ENCODE measurements around the gene MAP3K6.
A peak's percentile ranks its signal among the peaks of the same experiment; 100 is the strongest.

The MAP3K6 gene

GRCh38 chr1:27353629-27354028 is 13.1 kb downstream of the MAP3K6 start:
- DNase-seq, result no peak

GRCh38 chr1:27353166-27353565 is 13.6 kb downstream of the MAP3K6 start:
- DNase-seq, result no peak

- no peak for DNase-seq
Measured at GRCh38 chr1:27351541-27352107, 15.1 kb downstream of the MAP3K6 start.

- DNase-seq, result no peak
Measured at GRCh38 chr1:27350663-27351540, 15.9 kb downstream of the MAP3K6 start.

- no peak for DNase-seq
Measured at GRCh38 chr1:27349784-27350662, 16.7 kb downstream of the MAP3K6 start.

- DNase-seq, result peak; percentile 20
Measured at GRCh38 chr1:27348861-27349783, 17.6 kb downstream of the MAP3K6 start.

- DNase-seq, result no peak
Measured at GRCh38 chr1:27346991-27347624, 19.7 kb downstream of the MAP3K6 start.

- DNase-seq, result no peak
Measured at GRCh38 chr1:27346357-27346756, 20.4 kb downstream of the MAP3K6 start.

- no peak for DNase-seq
Measured at GRCh38 chr1:27345272-27345671, 21.5 kb downstream of the MAP3K6 start.

- no peak for DNase-seq
Measured at GRCh38 chr1:27343639-27344025, 23.1 kb downstream of the MAP3K6 start.

GRCh38 chr1:27342778-27343638 is 23.8 kb downstream of the MAP3K6 start:
- peak; percentile 48 for DNase-seq

- no peak for DNase-seq
Measured at GRCh38 chr1:27342391-27342777, 24.4 kb downstream of the MAP3K6 start.

- DNase-seq, result peak; percentile 42
Measured at GRCh38 chr1:27341525-27342252, 25.1 kb downstream of the MAP3K6 start, which contains the start of gene SYTL1. Gene SYTL1, plus strand, starts transcription at chr1:27342022. Its CDS starts 3,313 bp downstream, at chr1:27345335.

- no peak for DNase-seq
Measured at GRCh38 chr1:27339213-27339612, 27.5 kb downstream of the MAP3K6 start.

- DNase-seq, result no peak
Measured at GRCh38 chr1:27338751-27339150, 28.0 kb downstream of the MAP3K6 start.

GRCh38 chr1:27336756-27337155 is 30.0 kb downstream of the MAP3K6 start:
- no peak for DNase-seq

GRCh38 chr1:27335506-27336422 is 31.0 kb downstream of the MAP3K6 start:
- DNase-seq, result no peak

GRCh38 chr1:27333717-27334279 is 33.0 kb downstream of the MAP3K6 start:
- no peak for DNase-seq

Data from effector CD8-positive, alpha-beta T cell (primary cell).